ENCODE results near the gene ZNF644.

GRCh38 chr1:90989990-90990389 lies 31.8 kb downstream of the ZNF644 start:
- TF ChIP-seq, protein P1, sequence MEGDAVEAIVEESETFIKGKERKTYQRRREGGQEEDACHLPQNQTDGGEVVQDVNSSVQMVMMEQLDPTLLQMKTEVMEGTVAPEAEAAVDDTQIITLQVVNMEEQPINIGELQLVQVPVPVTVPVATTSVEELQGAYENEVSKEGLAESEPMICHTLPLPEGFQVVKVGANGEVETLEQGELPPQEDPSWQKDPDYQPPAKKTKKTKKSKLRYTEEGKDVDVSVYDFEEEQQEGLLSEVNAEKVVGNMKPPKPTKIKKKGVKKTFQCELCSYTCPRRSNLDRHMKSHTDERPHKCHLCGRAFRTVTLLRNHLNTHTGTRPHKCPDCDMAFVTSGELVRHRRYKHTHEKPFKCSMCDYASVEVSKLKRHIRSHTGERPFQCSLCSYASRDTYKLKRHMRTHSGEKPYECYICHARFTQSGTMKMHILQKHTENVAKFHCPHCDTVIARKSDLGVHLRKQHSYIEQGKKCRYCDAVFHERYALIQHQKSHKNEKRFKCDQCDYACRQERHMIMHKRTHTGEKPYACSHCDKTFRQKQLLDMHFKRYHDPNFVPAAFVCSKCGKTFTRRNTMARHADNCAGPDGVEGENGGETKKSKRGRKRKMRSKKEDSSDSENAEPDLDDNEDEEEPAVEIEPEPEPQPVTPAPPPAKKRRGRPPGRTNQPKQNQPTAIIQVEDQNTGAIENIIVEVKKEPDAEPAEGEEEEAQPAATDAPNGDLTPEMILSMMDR (IDR thresholded peaks at IDR 0.05): no peak
- no peak for TF ChIP-seq EZH2 (IDR thresholded peaks at IDR 0.05)

Data from neural progenitor cell (in vitro differentiated cells).